BLaER1 (cell line): ENCODE measurements around the gene WDR64.

Experiments used
- H3K27ac ChIP-seq: shearing (Covaris generic); formaldehyde crosslinking; 2 replicates; pipeline ENCODE4 v1.8.1; 2022
- H3K27me3 ChIP-seq: shearing (Covaris generic); formaldehyde crosslinking; 2 replicates; pipeline ENCODE4 v1.8.1; 2022
- H3K36me3 ChIP-seq: shearing (Covaris generic); formaldehyde crosslinking; 2 replicates; pipeline ENCODE4 v1.8.1; 2022
- H3K4me1 ChIP-seq: shearing (Covaris generic); formaldehyde crosslinking; 2 replicates; pipeline ENCODE4 v1.8.1; 2022
- H3K4me2 ChIP-seq: shearing (Covaris generic); formaldehyde crosslinking; 2 replicates; pipeline ENCODE4 v1.8.1; 2022
- H3K4me3 ChIP-seq: shearing (Covaris generic); formaldehyde crosslinking; 2 replicates; pipeline ENCODE4 v1.8.1; 2022
- H3K9ac ChIP-seq: shearing (Covaris generic); formaldehyde crosslinking; 2 replicates; pipeline ENCODE4 v1.8.1; 2022
- H3K9me3 ChIP-seq: shearing (Covaris generic); formaldehyde crosslinking; 2 replicates; pipeline ENCODE4 v1.8.1; 2022
- H4K20me1 ChIP-seq: shearing (Covaris generic); formaldehyde crosslinking; 2 replicates; pipeline ENCODE4 v1.8.1; 2022
- Cebpa-rat ChIP-seq: shearing (Covaris generic); IDR thresholded peaks from 2 replicates; pipeline ENCODE4 v1.8.1; 2022

WDR64 gene

GRCh38 chr1:241848686-241849344, 196.7 kb downstream of the WDR64 start:
- Histone ChIP-seq H3K36me3 (peaks cover 42% of the 10 kb centered on the region), H3K27ac (peak overlapping the region; percentile 97; the same call in 1 of the 2 replicates)

GRCh38 chr1:241849345-241849695, 197.2 kb downstream of the WDR64 start:
- Histone ChIP-seq H4K20me1 (no peaks in the 10 kb centered on the region), H3K27me3 (no peaks in the 10 kb centered on the region), H3K27ac (no peak overlapping the region; the same call in 1 of the 2 replicates), H3K4me1 (peaks cover 32% of the 10 kb centered on the region), H3K9ac (peak overlapping the region; percentile 93), H3K4me2 (peak overlapping the region; percentile 84), H3K9me3 (no peaks in the 10 kb centered on the region), H3K36me3 (peaks cover 47% of the 10 kb centered on the region), H3K4me3 (peak overlapping the region; percentile 74)
- no peak for TF ChIP-seq Cebpa-rat

More at GRCh38 chr1:241848686-241849344, 196.7 kb downstream of the WDR64 start:
- no peaks in the 10 kb centered on the region for H4K20me1 ChIP-seq
- no peaks in the 10 kb centered on the region for H3K27me3 ChIP-seq
- peaks cover 32% of the 10 kb centered on the region for H3K4me1 ChIP-seq
- H3K9me3 ChIP-seq, result no peaks in the 10 kb centered on the region
- H3K9ac ChIP-seq, result peak overlapping the region; percentile 93
- peak overlapping the region; percentile 74 for H3K4me3 ChIP-seq
- H3K4me2 ChIP-seq, result peak overlapping the region; percentile 84
- no peak for TF ChIP-seq Cebpa-rat
